DOHH2 (cell line): Measurements from ENCODE around the gene MB21D2.

Experiments used
- H3F3A ChIP-seq: fragments of 200-600 bp; sonication (generic), shearing (Covaris generic); 2 replicates; pipeline ENCODE4 v1.6.0; 2016; ENCODE audit warnings: antibody characterized with exemption, mild to moderate bottlenecking; ENCODE audit not compliant: control insufficient read depth, insufficient read depth
- H3K27ac ChIP-seq: fragments of 200-600 bp; sonication (generic); 2 replicates; pipeline ENCODE4 v1.5.1; 2014; ENCODE audit warnings: low read depth, mild to moderate bottlenecking, low read length, moderate library complexity
- H3K27me3 ChIP-seq: fragments of 200-600 bp; sonication (generic); 2 replicates; pipeline ENCODE4 v1.6.1; 2014; ENCODE audit warnings: mild to moderate bottlenecking, low read length, mixed read lengths; ENCODE audit not compliant: control insufficient read depth
- H3K36me3 ChIP-seq: fragments of 200-600 bp; sonication (generic); 2 replicates; pipeline ENCODE4 v1.6.1; 2014; ENCODE audit warnings: mild to moderate bottlenecking, low read length, moderate library complexity, mixed read lengths; ENCODE audit not compliant: control insufficient read depth
- H3K4me1 ChIP-seq: fragments of 200-600 bp; sonication (generic); 2 replicates; pipeline ENCODE4 v1.6.1; 2014; ENCODE audit warnings: mild to moderate bottlenecking, low read length, mixed read lengths; ENCODE audit not compliant: control insufficient read depth
- H3K4me2 ChIP-seq: fragments of 200-600 bp; sonication (generic); 2 replicates; pipeline ENCODE4 v1.6.0; 2014; ENCODE audit warnings: mild to moderate bottlenecking, low read length, moderate library complexity
- H3K4me3 ChIP-seq: fragments of 200-600 bp; sonication (generic); 2 replicates; pipeline ENCODE4 v1.5.1; 2014; ENCODE audit warnings: mild to moderate bottlenecking, low read length, mixed read lengths
- H3K79me2 ChIP-seq: fragments of 200-600 bp; sonication (generic); 2 replicates; pipeline ENCODE4 v1.6.1; 2014; ENCODE audit warnings: mild to moderate bottlenecking, low read length, mixed read lengths; ENCODE audit not compliant: control insufficient read depth
- H3K9me2 ChIP-seq: fragments of 200-600 bp; sonication (generic); replicated peaks from 2 replicates; pipeline ENCODE4 v1.6.1; 2014; ENCODE audit warnings: mild to moderate bottlenecking, low read length, mixed read lengths; ENCODE audit not compliant: control insufficient read depth
- H3K9me3 ChIP-seq: fragments of 200-600 bp; sonication (generic); 2 replicates; pipeline ENCODE4 v1.6.1; 2014; ENCODE audit warnings: antibody characterized with exemption, low read length, mixed read lengths; ENCODE audit not compliant: control insufficient read depth, insufficient read depth
- H4K20me1 ChIP-seq: fragments of 200-600 bp; sonication (generic); 2 replicates; pipeline ENCODE4 v1.6.0; 2014; ENCODE audit warnings: low read depth, mild to moderate bottlenecking, antibody characterized with exemption, low read length, moderate library complexity; ENCODE audit not compliant: control insufficient read depth, insufficient read depth
- EZH2phosphoT487 ChIP-seq: fragments of 200-600 bp; sonication (generic); IDR thresholded peaks from 2 replicates; pipeline ENCODE4 v1.6.1; 2017; ENCODE audit warnings: borderline replicate concordance, mild to moderate bottlenecking, antibody characterized with exemption, low read length, moderate library complexity, mixed read lengths
- TF ChIP-seq, protein P1 (sequence below): fragments of 200-600 bp; sonication (generic); IDR thresholded peaks from one replicate; pipeline ENCODE4 v1.5.1; 2014; ENCODE audit warnings: antibody characterized with exemption, mild to moderate bottlenecking, low read depth, low read length; ENCODE audit not compliant: poor library complexity, severe bottlenecking

Gene MB21D2

DNA sequence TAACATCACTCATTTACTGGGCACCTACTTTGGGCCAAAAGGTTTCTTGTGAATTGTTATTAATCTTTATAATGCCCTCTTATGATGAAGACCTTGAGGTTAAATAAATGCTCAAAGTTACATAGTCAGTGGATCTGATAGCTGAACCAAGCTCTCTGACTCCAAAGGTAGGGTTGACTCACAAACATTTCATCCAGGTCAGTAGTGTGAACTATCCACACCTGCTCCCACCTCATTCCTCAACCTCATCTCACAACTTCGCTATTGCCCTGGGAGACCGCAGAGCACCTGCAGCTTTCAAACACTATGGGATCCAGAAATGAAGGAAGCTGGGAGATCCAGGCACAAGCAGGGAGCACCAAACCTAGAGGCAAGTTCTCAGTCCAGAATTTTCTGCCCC is 96.5 kb downstream of the MB21D2 start:
- H3K4me3 ChIP-seq, result no peak overlapping the region
- H3K9me3 ChIP-seq, result no peaks in the 10 kb centered on the region
- no peaks in the 10 kb centered on the region for H3K36me3 ChIP-seq
- H3K4me2 ChIP-seq, result no peak overlapping the region
- H3K27ac ChIP-seq, result no peak overlapping the region
- TF ChIP-seq, protein P1, sequence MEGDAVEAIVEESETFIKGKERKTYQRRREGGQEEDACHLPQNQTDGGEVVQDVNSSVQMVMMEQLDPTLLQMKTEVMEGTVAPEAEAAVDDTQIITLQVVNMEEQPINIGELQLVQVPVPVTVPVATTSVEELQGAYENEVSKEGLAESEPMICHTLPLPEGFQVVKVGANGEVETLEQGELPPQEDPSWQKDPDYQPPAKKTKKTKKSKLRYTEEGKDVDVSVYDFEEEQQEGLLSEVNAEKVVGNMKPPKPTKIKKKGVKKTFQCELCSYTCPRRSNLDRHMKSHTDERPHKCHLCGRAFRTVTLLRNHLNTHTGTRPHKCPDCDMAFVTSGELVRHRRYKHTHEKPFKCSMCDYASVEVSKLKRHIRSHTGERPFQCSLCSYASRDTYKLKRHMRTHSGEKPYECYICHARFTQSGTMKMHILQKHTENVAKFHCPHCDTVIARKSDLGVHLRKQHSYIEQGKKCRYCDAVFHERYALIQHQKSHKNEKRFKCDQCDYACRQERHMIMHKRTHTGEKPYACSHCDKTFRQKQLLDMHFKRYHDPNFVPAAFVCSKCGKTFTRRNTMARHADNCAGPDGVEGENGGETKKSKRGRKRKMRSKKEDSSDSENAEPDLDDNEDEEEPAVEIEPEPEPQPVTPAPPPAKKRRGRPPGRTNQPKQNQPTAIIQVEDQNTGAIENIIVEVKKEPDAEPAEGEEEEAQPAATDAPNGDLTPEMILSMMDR, result no peak
- TF ChIP-seq EZH2phosphoT487, result no peak
- H3K4me1 ChIP-seq, result no peaks in the 10 kb centered on the region
- no peaks in the 10 kb centered on the region for H3K9me2 ChIP-seq
- no peaks in the 10 kb centered on the region for H3K79me2 ChIP-seq
- H3F3A ChIP-seq, result no peaks in the 10 kb centered on the region
- H3K27me3 ChIP-seq, result no peaks in the 10 kb centered on the region
- no peaks in the 10 kb centered on the region for H4K20me1 ChIP-seq

DNA sequence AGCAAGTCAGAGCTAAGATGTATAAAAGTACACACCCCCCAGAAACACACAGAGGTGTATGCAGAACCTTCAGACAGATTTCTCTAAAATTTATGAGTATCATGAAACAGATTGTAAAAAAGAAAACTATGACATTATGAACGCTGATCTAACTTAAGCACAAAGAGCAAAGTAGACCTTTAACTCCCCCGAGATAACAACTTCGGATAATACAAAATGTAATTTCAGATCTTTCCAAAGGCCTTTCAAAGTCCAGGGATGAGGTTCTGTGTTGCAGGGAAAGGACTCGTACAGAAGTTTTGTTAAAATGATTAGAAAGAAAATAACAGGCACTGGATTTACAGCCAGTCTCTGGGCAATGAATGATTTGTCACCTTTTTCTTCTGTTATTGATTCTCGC is 97.5 kb downstream of the MB21D2 start:
- H3K27me3 ChIP-seq, result peaks cover under 1% of the 10 kb centered on the region
- H3K4me2 ChIP-seq, result no peak overlapping the region
- H3K4me1 ChIP-seq, result no peaks in the 10 kb centered on the region
- no peaks in the 10 kb centered on the region for H4K20me1 ChIP-seq
- TF ChIP-seq EZH2phosphoT487, result no peak
- TF ChIP-seq, protein P1, result no peak
- no peak overlapping the region for H3K27ac ChIP-seq
- no peaks in the 10 kb centered on the region for H3K9me2 ChIP-seq
- H3K4me3 ChIP-seq, result no peak overlapping the region
- H3K9me3 ChIP-seq, result no peaks in the 10 kb centered on the region
- no peaks in the 10 kb centered on the region for H3F3A ChIP-seq
- H3K79me2 ChIP-seq, result no peaks in the 10 kb centered on the region
- H3K36me3 ChIP-seq, result no peaks in the 10 kb centered on the region

DNA sequence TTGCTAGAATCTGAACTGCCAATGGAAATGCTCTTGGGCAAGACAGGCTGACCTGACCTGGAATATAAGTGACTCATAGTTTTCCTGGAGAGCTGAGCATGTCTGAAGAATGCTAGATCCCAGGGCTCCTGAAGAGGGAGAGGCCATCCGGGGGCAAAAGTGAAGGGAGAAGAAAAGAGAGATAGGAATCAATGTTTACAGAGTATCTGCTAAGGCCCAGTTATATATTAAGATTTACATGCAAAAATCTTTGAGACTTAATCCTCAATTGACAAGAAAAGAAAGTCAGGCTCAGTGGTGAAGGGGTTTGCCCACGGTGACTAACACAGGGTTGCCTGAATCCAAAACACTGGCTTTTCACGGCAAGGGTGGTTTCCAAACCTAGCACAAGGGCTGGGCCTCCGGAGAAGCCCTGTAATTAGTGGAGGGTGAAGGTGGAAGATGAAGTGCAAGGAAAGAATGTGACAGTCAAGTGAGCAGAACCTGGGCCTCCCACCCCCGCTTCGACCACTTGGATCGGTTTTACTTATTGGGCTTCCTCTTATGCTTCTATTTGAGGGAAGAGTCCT is 98.6 kb downstream of the MB21D2 start:
- no peak for TF ChIP-seq EZH2phosphoT487
- TF ChIP-seq, protein P1, result no peak
- no peak overlapping the region for H3K4me3 ChIP-seq

More for the DNA sequence above, 98.6 kb downstream of the MB21D2 start:
- no peak overlapping the region for H3K27ac ChIP-seq
- H3F3A ChIP-seq, result no peaks in the 10 kb centered on the region
- no peak overlapping the region for H3K4me2 ChIP-seq
- H3K27me3 ChIP-seq, result peaks cover 3% of the 10 kb centered on the region
- no peaks in the 10 kb centered on the region for H4K20me1 ChIP-seq
- H3K9me2 ChIP-seq, result no peaks in the 10 kb centered on the region
- H3K4me1 ChIP-seq, result no peaks in the 10 kb centered on the region
- H3K9me3 ChIP-seq, result no peaks in the 10 kb centered on the region
- H3K79me2 ChIP-seq, result no peaks in the 10 kb centered on the region
- H3K36me3 ChIP-seq, result no peaks in the 10 kb centered on the region
